T-helper 1 cell treated with Interleukin-12 subunit alpha and Interleukin-12 subunit beta and Interleukin-4 antibody, amounts not matched to agents 30 ng/mL and 1 ng/mL, for 36 hours (primary cell): Measurements from ENCODE around the gene TBC1D4. TPM values are rescaled to one million over a fixed set of nuclear protein-coding genes. Genes with fewer than 3 reads are reported as not detected.

ENCODE experiments used
- intact Hi-C: fragments of 100-400 bp; cut with micrococcal nuclease; formaldehyde crosslinking; loops from one replicate; pipeline ENCODE4 v1.15.1; 2024
- total RNA-seq: library from RNA; stranded (reverse); gene quantifications from 2 replicates; pipeline ENCODE4 v1.2.3, GENCODE V29; 2022

The TBC1D4 gene
- total RNA-seq, 1 donor from 2014 or later: 11.9 TPM

DNA sequence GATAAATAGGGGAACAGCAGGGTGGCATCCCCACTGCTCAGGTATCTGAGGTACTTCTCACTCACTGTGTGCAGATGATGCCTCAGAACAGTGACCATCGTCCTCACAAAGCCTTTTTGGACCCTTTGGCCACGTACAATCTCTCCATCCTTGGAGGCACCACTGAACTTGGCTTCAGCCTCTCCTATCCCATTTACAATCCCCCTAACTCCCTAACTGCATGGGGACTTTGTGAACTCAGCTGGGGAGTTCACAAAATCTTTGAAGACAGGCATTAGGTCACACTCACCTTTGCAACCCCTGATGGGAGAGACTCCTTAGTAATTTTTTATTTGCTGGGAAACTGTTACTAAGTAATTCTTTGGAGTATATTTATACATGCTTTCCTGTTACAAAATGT, 60.8 kb downstream of the TBC1D4 start:
- intact Hi-C loops: no loop called here

GRCh38 chr13:75419656-75420055, 62.3 kb downstream of the TBC1D4 start:
- intact Hi-C loops: no loop called here

- intact Hi-C loops: no loop called here
Observed at GRCh38 chr13:75418997-75419396, 63.0 kb downstream of the TBC1D4 start.

DNA sequence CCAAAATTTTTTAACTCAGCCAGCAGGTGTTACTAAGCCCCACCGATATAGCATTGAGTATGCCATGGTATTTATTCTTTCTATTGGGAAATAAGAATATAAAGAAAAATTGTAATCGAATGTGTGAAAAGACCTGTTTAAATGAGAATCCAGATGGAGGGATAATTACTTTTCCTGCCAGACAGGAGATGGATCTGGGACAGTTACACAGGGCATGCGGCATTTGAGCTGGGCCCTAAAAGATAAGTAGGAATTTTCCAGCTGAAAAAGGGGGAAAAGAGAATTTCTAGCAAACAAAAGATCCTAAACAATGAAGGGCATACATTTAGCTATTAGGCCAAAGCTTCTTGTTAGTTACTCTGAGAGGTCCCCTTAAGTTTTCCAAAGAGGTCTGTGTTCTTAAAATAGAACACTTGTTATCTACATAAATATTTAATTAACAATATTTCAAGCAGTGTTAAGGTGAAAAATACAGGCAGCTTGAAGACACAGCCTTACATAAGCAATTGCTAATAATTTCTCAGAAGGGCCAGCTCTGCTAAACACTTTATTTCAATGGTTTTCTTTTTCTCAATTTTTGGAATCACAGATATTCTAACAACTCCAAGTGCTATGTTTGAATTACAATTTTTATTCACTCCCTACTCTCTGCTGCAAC, 63.7 kb downstream of the TBC1D4 start:
- intact Hi-C loops: no loop called here

GRCh38 chr13:75417656-75418055, 64.3 kb downstream of the TBC1D4 start:
- intact Hi-C loops: loop anchor here (2.0 kb wide), 1 partner anchor 55 kb away; no protein-coding TSS in a partner anchor

DNA sequence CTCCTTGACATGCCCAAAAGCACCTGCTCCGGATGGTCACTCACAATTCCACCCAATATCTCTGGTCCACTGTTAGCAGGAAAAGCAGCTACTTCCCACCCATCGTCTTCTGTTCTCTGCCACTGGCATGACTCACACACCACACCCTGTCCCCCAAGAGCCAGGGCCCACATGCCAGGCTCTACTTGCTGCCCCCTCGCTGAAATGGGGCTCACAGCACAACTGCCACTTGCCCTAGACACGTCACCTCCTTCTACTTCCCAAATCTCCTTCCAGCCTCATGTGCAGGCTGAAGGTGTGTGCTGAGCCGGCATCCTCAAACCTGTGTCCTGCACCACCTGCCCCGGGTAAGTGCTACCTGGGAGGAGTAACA, 65.0 kb downstream of the TBC1D4 start:
- intact Hi-C loops: loop anchor here (2.0 kb wide), 1 partner anchor 56 kb away; no protein-coding TSS in a partner anchor

- intact Hi-C loops: loop anchor here (2.0 kb wide), 1 partner anchor 56 kb away; no protein-coding TSS in a partner anchor
Observed at GRCh38 chr13:75416327-75417011, 65.5 kb downstream of the TBC1D4 start.

DNA sequence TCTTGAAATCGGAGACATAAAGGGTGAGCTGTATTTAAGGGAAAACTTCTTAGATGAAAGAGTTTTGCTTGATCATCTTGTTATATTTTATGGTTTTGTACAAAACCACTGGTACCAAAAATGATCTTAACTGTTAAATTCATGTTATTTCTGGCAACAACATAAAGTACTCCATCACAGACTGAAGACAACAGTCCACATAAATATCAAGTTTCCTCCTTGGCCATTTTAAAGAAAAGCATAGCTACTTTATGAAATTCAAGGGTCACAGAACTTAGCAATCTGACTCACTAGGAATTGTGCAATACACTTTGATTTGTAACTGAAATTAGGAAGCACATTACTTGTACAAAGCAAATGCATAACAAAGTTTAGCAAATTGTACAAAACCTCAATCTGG, 66.3 kb downstream of the TBC1D4 start:
- intact Hi-C loops: loop anchor here (2.0 kb wide), 1 partner anchor 57 kb away; no protein-coding TSS in a partner anchor

DNA sequence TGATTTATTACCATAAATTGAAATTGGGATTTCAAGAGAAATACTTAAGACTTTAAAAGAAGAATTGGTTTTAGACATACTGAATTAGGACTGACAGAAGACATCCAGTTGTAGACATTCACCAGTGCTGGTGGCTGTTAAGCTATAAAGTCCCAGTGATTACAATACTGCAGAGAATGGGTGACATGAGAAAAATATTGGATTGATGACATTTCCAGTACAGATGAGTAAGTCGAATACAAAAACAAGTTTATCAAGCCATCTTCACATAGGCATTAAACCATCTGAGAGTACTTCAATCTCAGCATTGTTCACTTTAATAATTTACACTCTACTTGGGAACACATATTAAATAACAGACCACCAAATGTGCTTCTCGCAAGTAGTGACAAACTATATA, 66.8 kb downstream of the TBC1D4 start:
- intact Hi-C loops: no loop called here

GRCh38 chr13:75414036-75414827, 67.7 kb downstream of the TBC1D4 start:
- intact Hi-C loops: no loop called here

DNA sequence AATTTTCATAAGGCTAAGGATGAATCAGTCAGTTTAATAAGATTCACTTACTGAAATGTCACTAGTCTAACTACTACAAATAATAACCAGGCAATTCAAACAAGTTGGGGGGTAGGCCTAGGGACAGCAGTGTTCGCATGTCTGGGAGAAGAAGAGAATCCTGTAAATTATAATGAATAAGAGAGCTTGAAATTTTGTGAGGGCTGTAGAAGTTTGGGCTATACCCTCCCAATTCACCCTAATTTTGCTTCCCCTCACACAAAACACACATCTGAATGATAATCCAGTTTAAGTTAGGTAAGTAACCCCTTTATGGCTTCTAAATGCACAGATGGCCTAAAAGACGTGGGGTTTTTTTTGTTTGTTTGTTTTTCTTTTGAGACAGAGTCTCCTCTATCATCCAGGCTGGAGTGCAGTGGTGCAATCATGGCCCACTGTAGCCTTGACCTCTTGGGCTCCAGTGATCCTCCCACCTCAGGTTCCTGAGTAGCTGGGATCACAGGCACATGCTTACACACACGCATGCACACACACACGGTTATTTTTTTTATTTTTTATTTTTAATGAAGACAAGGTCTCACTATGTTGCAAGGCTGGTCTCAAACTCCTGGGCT, 69.9 kb downstream of the TBC1D4 start:
- intact Hi-C loops: no loop called here

DNA sequence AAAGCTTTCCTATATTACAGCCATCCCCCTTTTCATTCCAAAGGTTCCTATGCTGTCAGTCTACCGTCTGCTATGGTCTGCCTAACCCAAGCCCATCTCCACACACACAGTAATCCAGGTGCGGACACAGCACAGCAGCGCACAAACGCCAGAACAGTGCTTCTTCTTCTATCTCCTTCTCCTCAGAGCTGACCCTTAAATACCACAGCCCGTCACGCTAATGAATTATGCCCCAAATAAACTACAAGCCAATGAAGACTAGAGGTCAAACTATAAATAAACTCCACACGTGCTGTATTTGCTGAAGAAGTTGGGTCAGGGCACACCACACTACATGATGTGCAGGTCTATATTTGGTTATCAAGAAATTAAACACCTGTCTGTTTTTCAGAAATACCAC, 71.8 kb downstream of the TBC1D4 start:
- intact Hi-C loops: no loop called here

DNA sequence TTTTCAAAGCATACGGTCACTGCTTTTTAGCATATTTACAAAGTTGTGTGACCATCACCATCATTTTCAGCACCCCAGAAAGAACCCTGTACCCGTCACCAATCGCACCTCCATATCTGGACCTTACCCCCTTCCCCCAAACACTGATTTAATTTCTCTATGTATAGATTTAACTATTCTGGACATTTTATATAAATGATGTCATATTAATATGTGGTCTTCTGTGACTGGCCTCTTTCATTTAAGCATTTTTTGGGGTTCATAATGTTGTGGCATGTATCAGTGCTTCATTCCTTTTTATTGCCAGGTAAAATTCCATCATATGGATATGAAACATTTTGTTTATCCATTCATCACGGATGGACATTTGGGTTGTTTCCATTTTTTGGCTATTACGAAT, 74.0 kb downstream of the TBC1D4 start:
- intact Hi-C loops: no loop called here

- intact Hi-C loops: no loop called here
Observed at GRCh38 chr13:75407473-75407872, 74.5 kb downstream of the TBC1D4 start.

- intact Hi-C loops: no loop called here
Observed at GRCh38 chr13:75405976-75406703, 75.8 kb downstream of the TBC1D4 start.

DNA sequence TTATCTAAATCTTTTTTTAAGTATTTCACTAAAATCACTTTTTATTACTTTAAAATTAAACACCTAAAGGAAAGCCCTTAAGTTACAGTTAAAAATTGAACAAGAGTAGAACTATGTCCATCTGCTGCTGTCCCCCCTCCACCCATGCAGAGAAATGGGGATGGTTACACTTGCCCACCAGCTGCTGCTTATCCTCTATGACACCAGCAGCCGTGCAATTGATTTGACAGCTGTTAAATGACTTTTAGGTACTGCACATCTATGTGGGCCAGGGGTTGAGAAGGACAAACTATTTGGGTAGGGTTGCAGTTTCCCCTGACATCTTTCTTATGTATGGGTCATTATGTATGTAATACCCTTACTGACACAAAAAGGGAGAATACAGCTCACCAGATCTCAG, 77.2 kb downstream of the TBC1D4 start:
- intact Hi-C loops: no loop called here

GRCh38 chr13:75402787-75403186, 79.2 kb downstream of the TBC1D4 start:
- intact Hi-C loops: no loop called here

- intact Hi-C loops: no loop called here
Observed at GRCh38 chr13:75400775-75401174, 81.2 kb downstream of the TBC1D4 start.

DNA sequence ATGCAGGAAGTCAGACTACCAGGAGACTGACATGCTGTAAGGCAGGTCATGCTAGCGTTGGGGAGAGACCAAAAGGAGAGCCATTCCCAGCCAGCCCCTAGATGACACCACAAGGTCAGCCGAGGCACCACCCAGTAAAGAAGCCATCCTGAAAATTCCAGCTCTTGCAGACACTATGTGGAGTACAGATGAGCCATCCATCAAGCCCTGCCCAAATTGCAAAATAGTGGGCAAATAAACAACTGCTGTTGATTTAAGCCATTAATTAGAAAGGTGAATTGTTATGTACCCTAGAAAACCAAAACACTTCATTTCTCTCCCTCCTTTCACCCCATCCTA, 82.1 kb downstream of the TBC1D4 start:
- intact Hi-C loops: no loop called here

GRCh38 chr13:75399168-75399878, 82.6 kb downstream of the TBC1D4 start:
- intact Hi-C loops: no loop called here

- intact Hi-C loops: no loop called here
Observed at GRCh38 chr13:75398072-75398471, 83.9 kb downstream of the TBC1D4 start.
